ENCODE data around the gene ZFAND2B.

ZFAND2B gene

GRCh38 chr2:219206328-219207133 is at the start of gene ZFAND2B:
TSS of gene ZFAND2B (plus strand) at chr2:219206782. CDS start at chr2:219206988, 206 bp downstream.
- H3K36me3 ChIP-seq (ENCODE audit: control insufficient read depth, insufficient read depth, low read length) = peaks cover 9% of the 10 kb centered on the region
- H3K27me3 ChIP-seq (replicated peaks; ENCODE audit: control insufficient read depth, insufficient read depth, low read length) = no peaks in the 10 kb centered on the region
- TF ChIP-seq CTCF (IDR thresholded peaks at IDR 0.05; ENCODE audit: insufficient read depth, low read length, poor library complexity, severe bottlenecking) = no peak
- H3K4me3 ChIP-seq (replicated peaks; ENCODE audit: low read depth, low read length) = peak within 1 kb of the TSS; percentile 76
- DNase-seq (ENCODE audit: extremely low read depth, insufficient read length) = peak; percentile 96

- Histone ChIP-seq H3K4me3 (replicated peaks; ENCODE audit: low read depth, low read length) (no peak overlapping the region), H3K27me3 (replicated peaks; ENCODE audit: control insufficient read depth, insufficient read depth, low read length) (no peaks in the 10 kb centered on the region), H3K36me3 (ENCODE audit: control insufficient read depth, insufficient read depth, low read length) (no peaks in the 10 kb centered on the region; the same call in 1 of the 2 replicates)
- DNase-seq (ENCODE audit: extremely low read depth, insufficient read length) = no peak
- no peak for TF ChIP-seq CTCF (IDR thresholded peaks at IDR 0.05; ENCODE audit: insufficient read depth, low read length, poor library complexity, severe bottlenecking)
Measured at GRCh38 chr2:219157396-219157795, 49.2 kb upstream of the ZFAND2B start.

GRCh38 chr2:219158025-219158424 is 48.6 kb upstream of the ZFAND2B start:
- no peak for TF ChIP-seq CTCF (IDR thresholded peaks at IDR 0.05; ENCODE audit: insufficient read depth, low read length, poor library complexity, severe bottlenecking)
- H3K4me3 ChIP-seq (replicated peaks; ENCODE audit: low read depth, low read length) = no peak overlapping the region
- DNase-seq (ENCODE audit: extremely low read depth, insufficient read length) = no peak
- H3K36me3 ChIP-seq (ENCODE audit: control insufficient read depth, insufficient read depth, low read length) = no peaks in the 10 kb centered on the region; the same call in 1 of the 2 replicates
- H3K27me3 ChIP-seq (replicated peaks; ENCODE audit: control insufficient read depth, insufficient read depth, low read length) = no peaks in the 10 kb centered on the region

GRCh38 chr2:219158586-219158985 is 48.0 kb upstream of the ZFAND2B start:
- DNase-seq (ENCODE audit: extremely low read depth, insufficient read length) = no peak
- Histone ChIP-seq H3K27me3 (replicated peaks; ENCODE audit: control insufficient read depth, insufficient read depth, low read length) (no peaks in the 10 kb centered on the region), H3K4me3 (replicated peaks; ENCODE audit: low read depth, low read length) (no peak overlapping the region), H3K36me3 (ENCODE audit: control insufficient read depth, insufficient read depth, low read length) (no peaks in the 10 kb centered on the region; the same call in 1 of the 2 replicates)
- no peak for TF ChIP-seq CTCF (IDR thresholded peaks at IDR 0.05; ENCODE audit: insufficient read depth, low read length, poor library complexity, severe bottlenecking)

GRCh38 chr2:219159771-219160185 is 46.8 kb upstream of the ZFAND2B start:
- DNase-seq (ENCODE audit: extremely low read depth, insufficient read length) = no peak

More at GRCh38 chr2:219159771-219160185, 46.8 kb upstream of the ZFAND2B start:
- TF ChIP-seq CTCF (IDR thresholded peaks at IDR 0.05; ENCODE audit: insufficient read depth, low read length, poor library complexity, severe bottlenecking) = no peak
- Histone ChIP-seq H3K4me3 (replicated peaks; ENCODE audit: low read depth, low read length) (peak overlapping the region; percentile 86), H3K27me3 (replicated peaks; ENCODE audit: control insufficient read depth, insufficient read depth, low read length) (no peaks in the 10 kb centered on the region), H3K36me3 (ENCODE audit: control insufficient read depth, insufficient read depth, low read length) (no peaks in the 10 kb centered on the region; the same call in 1 of the 2 replicates)

Data from GM06990 (cell line).